Heart right ventricle (tissue), 16 donors: ENCODE measurements around the gene LRP6. TPM values are rescaled to one million over a fixed set of nuclear protein-coding genes. Genes with fewer than 3 reads are reported as not detected.

Source experiments
- ATAC-seq, 8 donors: fragments of 200-7000 bp; cut with Tn5 transposase; one replicate each; pipeline ENCODE4 v1.9.1; 2020; ENCODE audit warnings: mild to moderate bottlenecking in 8 of 8, moderate library complexity in 8 of 8, moderate number of reproducible peaks in 1 of 8
- DNase-seq, 2 donors: peaks; one replicate each; pipeline ENCODE4 v3.0.0-alpha.2; 2020
- H3K27ac ChIP-seq, 10 donors: fragments of 200-600 bp; sonication (generic) in 2 of 10; one replicate each; pipeline versions ENCODE4 v1.5.0 to v1.8.0; 2020 to 2022; ENCODE audit warnings: mild to moderate bottlenecking in 3 of 10
- H3K27me3 ChIP-seq, 7 donors: fragments of 200-600 bp; one replicate each; pipeline ENCODE4 v1.8.0; 2021 to 2022; ENCODE audit warnings: mild to moderate bottlenecking in 2 of 7
- H3K36me3 ChIP-seq, 9 donors: fragments of 200-600 bp; sonication (generic) in 1 of 9; one replicate each; pipeline versions ENCODE4 v1.5.0 to v1.8.0; 2020 to 2022; ENCODE audit warnings: mild to moderate bottlenecking in 2 of 9
- H3K4me1 ChIP-seq, 9 donors: fragments of 200-600 bp; sonication (generic) in 1 of 9; one replicate each; pipeline versions ENCODE4 v1.5.0 to v1.8.0; 2020 to 2022; ENCODE audit warnings: mild to moderate bottlenecking in 4 of 9
- H3K4me3 ChIP-seq, 10 donors: fragments of 200-600 bp; sonication (generic) in 2 of 10; one replicate each; pipeline versions ENCODE4 v1.5.0 to v1.8.0; 2020 to 2022; ENCODE audit warnings: mild to moderate bottlenecking in 7 of 10, moderate library complexity in 2 of 10
- H3K9me3 ChIP-seq, 11 donors: fragments of 200-600 bp in 10 of 11; sonication (generic) in 2 of 11; one replicate each; pipeline versions ENCODE4 v1.5.0 to v1.8.0; 2013 to 2022; ENCODE audit warnings: mild to moderate bottlenecking in 2 of 11, control low read depth in 1 of 11, moderate library complexity in 1 of 11
- WGBS, 2 donors: extraction: QIAGEN DNeasy Blood & Tissue Kit; methylation state at CpG; one replicate each; pipeline ENCODE4 v1.1.7; 2013; ENCODE audit warnings: inconsistent platforms in 1 of 2; 5-methylcytosine and 5-hydroxymethylcytosine counted together
- intact Hi-C, 10 donors: fragments of 100-400 bp; cut with DNase I; formaldehyde crosslinking; loops; one replicate each; pipeline versions ENCODE4 v1.11.1 to v1.14.2; 2022
- polyA plus RNA-seq, 2 donors: library from polyadenylated mRNA; stranded (reverse); fragments of 200-250 nt; gene quantifications; one replicate each; pipeline ENCODE4 v1.2.3, GENCODE V29; 2013
- total RNA-seq, 10 donors: library from RNA; stranded (reverse); fragmentation: NEBNext Ultra II Directional in 3 of 10; extraction: Animal tissue kit (Norgen Biotek cat#: 25700) in 3 of 10; gene quantifications; one replicate each; pipeline versions ENCODE4 v1.2.1 to v1.2.4, GENCODE V29; 2021 to 2023
- TF ChIP-seq, protein P1 (sequence below), 9 donors: fragments of 200-600 bp; sonication (generic) in 2 of 9; IDR thresholded peaks; one replicate each; pipeline versions ENCODE4 v1.5.0 to v1.8.0; 2021 to 2022; ENCODE audit warnings: antibody characterized with exemption in 9 of 9, mild to moderate bottlenecking in 5 of 9, moderate library complexity in 1 of 9
- donor health status: Arrhythmogenic right ventricular cardiomyopathy.
- donor health status: ischemic (EF 13 %, LVEDD 7.1; RV severe dilation, severe dysfunction).
- donor health status: healthy with polysubstance abuse.
- donor health status: DM: no; HTN: yes; CAD: no.
- donor health status: DM: no; HTN: no; CAD: no.
- donor health status: ischemic (EF 25% LVEDD 6.9; RV normal size, moderate dysfunction).
- donor health status: ischemic (EF 25% LVEDD 5.7; RV mildly dilated, moderate dysfunction).
- donor health status: healthy.
- donor health status: DM: yes; HTN: yes; CAD: no.
- donor health status: Ischemic cardiomyopathy.
- donor health status: ischemic (EF 35%, LVEDD 5.7; RV mildly dilated, moderate dysfunction).
- donor health status: nonischemic (EF 11% LVEDD 7.7; RV severe dilation, severe dysfunction).
- donor health status: DM: yes; HTN: yes; CAD: no.
- donor health status: PGD.
- donor health status: ischemic (EF 29% LVEDD 5.4; RV normal size, mild dysfunction).
- donor health status: nonischemic (EF 23%, LVEDD 6.1; RV moderate dilation, normal function).

The LRP6 gene
- total and polyA plus RNA-seq, 12 donors: 3.1 to 31.1 (median 24.8) TPM

DNA sequence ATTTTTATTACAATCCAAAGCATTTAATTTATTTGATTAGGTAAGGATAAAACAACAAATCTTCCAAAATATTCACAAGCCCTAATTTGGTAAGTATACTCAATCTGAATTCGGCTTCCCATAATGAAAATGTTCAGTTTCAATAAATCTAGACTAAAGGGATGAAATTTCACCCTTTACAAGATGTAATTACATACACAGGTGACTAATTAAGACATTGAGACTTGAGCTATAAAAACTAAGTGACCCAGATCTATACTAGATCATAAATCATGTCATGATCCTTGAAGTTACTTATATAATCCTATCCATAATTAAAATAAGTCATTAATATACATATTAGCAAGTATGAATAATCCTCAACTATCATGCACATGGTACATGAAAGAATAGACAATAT lies 36.6 kb downstream of the LRP6 start:
- H3K9me3 ChIP-seq: peaks cover 0 to 19% (median 6%) of the 10 kb centered on the region in 11 donors
- TF ChIP-seq, protein P1, sequence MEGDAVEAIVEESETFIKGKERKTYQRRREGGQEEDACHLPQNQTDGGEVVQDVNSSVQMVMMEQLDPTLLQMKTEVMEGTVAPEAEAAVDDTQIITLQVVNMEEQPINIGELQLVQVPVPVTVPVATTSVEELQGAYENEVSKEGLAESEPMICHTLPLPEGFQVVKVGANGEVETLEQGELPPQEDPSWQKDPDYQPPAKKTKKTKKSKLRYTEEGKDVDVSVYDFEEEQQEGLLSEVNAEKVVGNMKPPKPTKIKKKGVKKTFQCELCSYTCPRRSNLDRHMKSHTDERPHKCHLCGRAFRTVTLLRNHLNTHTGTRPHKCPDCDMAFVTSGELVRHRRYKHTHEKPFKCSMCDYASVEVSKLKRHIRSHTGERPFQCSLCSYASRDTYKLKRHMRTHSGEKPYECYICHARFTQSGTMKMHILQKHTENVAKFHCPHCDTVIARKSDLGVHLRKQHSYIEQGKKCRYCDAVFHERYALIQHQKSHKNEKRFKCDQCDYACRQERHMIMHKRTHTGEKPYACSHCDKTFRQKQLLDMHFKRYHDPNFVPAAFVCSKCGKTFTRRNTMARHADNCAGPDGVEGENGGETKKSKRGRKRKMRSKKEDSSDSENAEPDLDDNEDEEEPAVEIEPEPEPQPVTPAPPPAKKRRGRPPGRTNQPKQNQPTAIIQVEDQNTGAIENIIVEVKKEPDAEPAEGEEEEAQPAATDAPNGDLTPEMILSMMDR (IDR thresholded peaks at IDR 0.05): no peak
- no peak overlapping the region for H3K4me3 ChIP-seq
- no peak overlapping the region for H3K27ac ChIP-seq
- peaks cover 0 to 31% (median 14%) of the 10 kb centered on the region in 9 donors for H3K4me1 ChIP-seq
- WGBS, 2 donors: 89 to 92% methylated on average over 1 of the region's 1 CpG
- H3K36me3 ChIP-seq: no peaks in the 10 kb centered on the region
- intact Hi-C loops: no loop called here
- no peaks in the 10 kb centered on the region for H3K27me3 ChIP-seq
- ATAC-seq (no peak), DNase-seq (no peak)

DNA sequence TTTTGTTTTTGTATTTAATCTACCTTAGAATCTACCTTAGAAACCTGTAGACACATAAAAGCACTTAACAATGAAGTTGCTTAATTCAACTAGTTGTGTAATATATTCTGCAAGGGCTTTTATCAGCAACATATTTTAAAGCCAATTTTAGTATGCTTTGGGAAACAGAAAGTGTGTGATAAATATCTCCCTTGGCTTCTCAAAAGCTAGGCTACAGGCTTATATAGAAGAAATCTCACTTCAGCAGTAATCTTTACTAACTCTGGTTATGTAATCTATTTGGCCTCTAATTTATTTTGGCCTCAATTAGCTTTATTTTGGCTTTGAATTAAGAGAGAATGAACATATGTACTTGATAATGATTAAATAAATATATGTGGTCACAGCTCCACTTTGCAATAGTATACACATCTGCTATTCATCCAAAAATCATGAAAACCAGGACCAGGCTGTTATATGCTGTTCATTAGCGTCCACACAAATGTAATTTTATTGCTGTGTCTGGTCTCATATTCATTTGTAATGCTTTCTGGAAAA lies 37.2 kb downstream of the LRP6 start:
- Histone ChIP-seq H3K4me1 (peaks cover 0 to 31% (median 14%) of the 10 kb centered on the region in 9 donors), H3K27ac (no peak overlapping the region), H3K4me3 (no peak overlapping the region), H3K27me3 (no peaks in the 10 kb centered on the region), H3K36me3 (no peaks in the 10 kb centered on the region), H3K9me3 (peaks cover 0 to 19% (median 6%) of the 10 kb centered on the region in 11 donors)
- DNase-seq (no peak), ATAC-seq (no peak)
- WGBS, 2 donors: 80 to 93% methylated on average over 1 of the region's 1 CpG
- intact Hi-C loops: no loop called here
- TF ChIP-seq, protein P1 (IDR thresholded peaks at IDR 0.05): no peak

DNA sequence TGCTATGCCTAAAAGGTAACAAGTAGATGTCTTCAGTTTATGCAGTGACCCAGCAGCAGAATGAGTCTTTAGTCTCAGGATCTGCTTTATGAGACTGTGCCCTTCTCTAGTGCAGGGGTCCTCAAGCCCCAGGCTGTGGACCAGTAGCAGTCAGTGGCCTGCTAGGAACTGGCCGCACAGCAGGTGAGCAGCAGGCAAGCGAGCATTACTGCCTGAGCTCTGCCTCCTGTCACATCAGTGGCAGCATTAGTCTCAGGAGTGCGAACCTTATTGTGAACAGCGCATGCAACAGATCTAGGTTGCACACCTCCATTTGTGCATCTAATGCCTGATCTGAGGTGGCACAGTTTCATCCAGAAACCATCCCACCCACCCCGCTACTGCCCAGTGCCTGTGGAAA lies 38.4 kb downstream of the LRP6 start:
- H3K27ac ChIP-seq: no peak overlapping the region
- no peak overlapping the region for H3K4me3 ChIP-seq
- no peaks in the 10 kb centered on the region for H3K36me3 ChIP-seq
- TF ChIP-seq, protein P1 (IDR thresholded peaks at IDR 0.05): no peak
- no peaks in the 10 kb centered on the region for H3K27me3 ChIP-seq
- no peak for ATAC-seq
- WGBS, 2 donors: 95 to 97% methylated on average over 5 of the region's 5 CpGs
- H3K9me3 ChIP-seq: peaks cover 0 to 19% (median 6%) of the 10 kb centered on the region in 11 donors
- H3K4me1 ChIP-seq: peaks cover 0 to 39% (median 14%) of the 10 kb centered on the region in 9 donors
- intact Hi-C loops: no loop called here
- DNase-seq: no peak

GRCh38 chr12:12226187-12226586 lies 40.7 kb downstream of the LRP6 start:
- intact Hi-C loops: no loop called here
- DNase-seq (no peak), ATAC-seq (no peak)
- Histone ChIP-seq H3K36me3 (no peaks in the 10 kb centered on the region), H3K4me1 (peaks cover 0 to 45% (median 9%) of the 10 kb centered on the region in 9 donors), H3K9me3 (peaks cover 0 to 19% (median 6%) of the 10 kb centered on the region in 11 donors), H3K4me3 (no peak overlapping the region), H3K27ac (no peak overlapping the region), H3K27me3 (no peaks in the 10 kb centered on the region)
- WGBS, 2 donors: 91 to 98% methylated on average over 1 of the region's 1 CpG
- TF ChIP-seq, protein P1 (IDR thresholded peaks at IDR 0.05): no peak
